ENCODE data around the gene PARP6. TPM values are rescaled to one million over a fixed set of nuclear protein-coding genes. Genes with fewer than 3 reads are reported as not detected.
A peak's percentile ranks its signal among the peaks of the same experiment; 100 is the strongest.
"Not testable (repeated sequence)": the region's sequence is repeated elsewhere in the genome, so short reads cannot be mapped to it uniquely, and the experiment has no call there.

Gene PARP6
- total RNA-seq, 1 donor from 2014 or later, result 13.0 TPM

DNA sequence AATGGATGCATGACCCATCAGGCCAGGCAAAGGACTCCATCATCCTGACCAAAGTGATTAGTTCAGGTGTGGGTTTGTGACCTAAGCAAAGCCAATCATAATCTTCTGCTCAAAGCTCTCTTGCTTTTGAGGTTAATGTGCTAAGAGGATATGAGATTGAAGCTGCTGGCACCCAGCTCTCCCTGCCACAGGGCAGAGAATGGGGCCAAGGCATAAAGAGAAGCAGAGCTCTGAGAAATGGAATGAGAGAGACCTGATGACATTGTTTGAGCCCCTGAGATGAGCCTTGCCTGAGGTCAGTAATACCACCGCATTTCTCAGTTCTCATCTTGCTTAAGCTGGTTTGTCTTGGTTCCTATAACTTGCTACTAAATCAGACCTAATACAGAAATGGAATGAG lies 6.4 kb upstream of the PARP6 start:
- Histone ChIP-seq H3K9ac (ENCODE audit: low read depth in 1 of 3, low read length in 3 of 3) (no peak overlapping the region), H3K27me3 (ENCODE audit: control insufficient read depth in 3 of 3, insufficient read depth in 3 of 3, low read length in 3 of 3) (no peaks in the 10 kb centered on the region)

DNA sequence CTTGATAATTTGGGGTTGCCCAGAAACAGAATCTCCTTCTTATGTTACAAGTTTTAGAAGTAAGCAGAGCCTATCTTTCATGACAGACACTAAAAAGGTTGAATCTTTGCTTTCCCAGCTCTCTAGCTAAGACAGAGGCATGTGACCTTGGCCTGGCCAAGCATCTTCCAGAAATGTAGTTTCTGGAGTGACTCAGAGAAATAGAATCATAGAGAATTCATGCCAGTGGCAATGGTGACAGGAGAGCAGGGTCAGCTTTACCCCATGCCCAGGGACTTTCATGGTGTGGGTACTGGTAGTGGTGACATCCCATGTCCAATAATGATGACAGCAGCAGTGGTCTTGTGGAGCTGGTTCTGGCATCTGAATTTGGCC lies 4.0 kb upstream of the PARP6 start:
- H3K9me3 ChIP-seq (ENCODE audit: control insufficient read depth in 3 of 3, low read length in 3 of 3), result no peaks in the 10 kb centered on the region
- H3K4me1 ChIP-seq (ENCODE audit: control insufficient read depth in 3 of 3, insufficient read depth in 3 of 3, low read length in 3 of 3), result peaks cover 12 to 15% (median 12%) of the 10 kb centered on the region in 3 donors
- no peak overlapping the region for H3K27ac ChIP-seq (ENCODE audit: low read depth, low read length)
- no peak overlapping the region for H3K4me3 ChIP-seq (ENCODE audit: low read length in 3 of 3)
- no peaks in the 10 kb centered on the region for H3K36me3 ChIP-seq (ENCODE audit: control insufficient read depth in 3 of 3, insufficient read depth in 3 of 3, low read length in 3 of 3)
- no peaks in the 10 kb centered on the region for H3K27me3 ChIP-seq (ENCODE audit: control insufficient read depth in 3 of 3, insufficient read depth in 3 of 3, low read length in 3 of 3)
- H3K9ac ChIP-seq (ENCODE audit: low read depth in 1 of 3, low read length in 3 of 3), result no peak overlapping the region

More for the DNA sequence above, 6.4 kb upstream of the PARP6 start:
- Histone ChIP-seq H3K4me1 (ENCODE audit: control insufficient read depth in 3 of 3, insufficient read depth in 3 of 3, low read length in 3 of 3) (no peaks in the 10 kb centered on the region), H3K36me3 (ENCODE audit: control insufficient read depth in 3 of 3, insufficient read depth in 3 of 3, low read length in 3 of 3) (no peaks in the 10 kb centered on the region), H3K9me3 (ENCODE audit: control insufficient read depth in 3 of 3, low read length in 3 of 3) (no peaks in the 10 kb centered on the region), H3K27ac (ENCODE audit: low read depth, low read length) (no peak overlapping the region), H3K4me3 (ENCODE audit: low read length in 3 of 3) (no peak overlapping the region)

DNA sequence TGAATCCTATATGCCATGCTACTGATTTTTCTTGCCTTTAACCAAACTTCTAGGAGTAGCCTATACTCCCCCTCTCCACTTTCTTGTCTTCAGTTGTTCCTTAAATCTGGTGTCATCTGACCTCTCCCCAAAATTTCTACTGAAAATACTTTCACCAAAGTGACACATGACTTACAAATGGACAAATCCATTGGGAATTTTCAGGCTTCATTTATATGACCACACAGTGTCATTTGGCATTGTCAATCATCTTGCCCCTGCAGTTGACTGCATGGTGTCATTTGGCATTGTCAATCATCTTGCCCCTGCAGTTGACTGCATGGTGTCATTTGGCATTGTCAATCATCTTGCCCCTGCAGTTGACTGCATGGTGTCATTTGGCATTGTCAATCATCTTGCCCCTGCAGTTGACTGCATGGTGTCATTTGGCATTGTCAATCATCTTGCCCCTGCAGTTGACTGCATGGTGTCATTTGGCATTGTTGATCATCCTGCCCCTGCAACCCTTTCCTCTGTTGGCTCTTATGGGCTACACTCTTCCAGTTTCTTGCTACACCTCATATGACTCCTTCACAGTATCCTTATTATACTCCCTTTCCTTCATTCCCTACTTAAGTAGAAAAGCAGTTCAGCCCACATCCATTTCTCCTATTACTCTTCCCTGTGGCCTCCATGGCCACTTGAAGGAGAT lies 3.4 kb upstream of the PARP6 start:
- not testable (repeated sequence) for H3K4me3 ChIP-seq (ENCODE audit: low read length in 3 of 3); H3K9me3 ChIP-seq (ENCODE audit: control insufficient read depth in 3 of 3, low read length in 3 of 3); H3K27me3 ChIP-seq (ENCODE audit: control insufficient read depth in 3 of 3, insufficient read depth in 3 of 3, low read length in 3 of 3); H3K9ac ChIP-seq (ENCODE audit: low read depth in 1 of 3, low read length in 3 of 3); H3K27ac ChIP-seq (ENCODE audit: low read depth, low read length); H3K36me3 ChIP-seq (ENCODE audit: control insufficient read depth in 3 of 3, insufficient read depth in 3 of 3, low read length in 3 of 3)
- H3K4me1 ChIP-seq (ENCODE audit: control insufficient read depth in 3 of 3, insufficient read depth in 3 of 3, low read length in 3 of 3), result peaks cover 17 to 20% (median 18%) of the 10 kb centered on the region in 3 donors

DNA sequence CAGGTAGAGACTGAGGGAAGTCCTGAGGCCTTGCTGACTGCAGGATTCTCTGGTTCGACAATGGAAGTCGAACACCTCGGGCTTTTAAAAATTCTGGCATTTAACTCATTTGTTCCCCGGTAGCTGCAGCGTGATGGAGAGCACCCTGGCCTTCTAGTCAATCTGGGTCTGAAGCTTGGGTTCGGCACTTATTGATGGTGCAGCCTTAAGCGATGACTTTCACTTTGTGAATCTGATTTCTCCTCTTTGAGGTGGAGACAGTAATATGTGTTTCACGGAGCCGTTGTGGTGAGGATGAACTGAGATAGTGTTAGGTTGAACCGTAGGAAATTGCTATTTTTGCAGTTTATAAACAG lies 621 bp upstream of the PARP6 start:
- H3K4me3 ChIP-seq (ENCODE audit: low read length in 3 of 3), result peak overlapping the region; percentile 69 to 82 (median 80)
- no peaks in the 10 kb centered on the region for H3K9me3 ChIP-seq (ENCODE audit: control insufficient read depth in 3 of 3, low read length in 3 of 3)
- peaks cover 7 to 17% (median 8%) of the 10 kb centered on the region in 3 donors for H3K36me3 ChIP-seq (ENCODE audit: control insufficient read depth in 3 of 3, insufficient read depth in 3 of 3, low read length in 3 of 3)
- H3K27ac ChIP-seq (ENCODE audit: low read depth, low read length), result peak overlapping the region; percentile 91
- no peaks in the 10 kb centered on the region for H3K27me3 ChIP-seq (ENCODE audit: control insufficient read depth in 3 of 3, insufficient read depth in 3 of 3, low read length in 3 of 3)
- H3K9ac ChIP-seq (ENCODE audit: low read depth in 1 of 3, low read length in 3 of 3), result peak overlapping the region; percentile 69 to 78 (median 74)
- peaks cover 21 to 25% (median 23%) of the 10 kb centered on the region in 3 donors for H3K4me1 ChIP-seq (ENCODE audit: control insufficient read depth in 3 of 3, insufficient read depth in 3 of 3, low read length in 3 of 3)

DNA sequence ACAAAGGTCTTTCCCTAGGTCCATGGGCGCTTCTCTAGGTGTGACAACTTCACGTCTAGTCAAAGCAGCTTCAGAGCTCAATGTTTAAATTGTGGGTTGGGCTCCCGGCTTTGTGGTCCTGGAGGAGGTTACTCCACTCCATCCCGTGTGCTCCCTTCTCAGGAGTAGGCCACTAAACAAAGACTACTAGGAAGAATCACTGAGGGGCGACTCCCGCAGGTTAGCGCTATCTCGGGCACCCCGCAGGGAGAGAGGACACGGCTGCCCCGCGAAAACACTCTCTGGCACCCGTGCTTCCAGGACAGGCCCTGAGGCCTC lies 500 bp downstream of the PARP6 start:
- peaks cover 14 to 27% (median 17%) of the 10 kb centered on the region in 3 donors for H3K36me3 ChIP-seq (ENCODE audit: control insufficient read depth in 3 of 3, insufficient read depth in 3 of 3, low read length in 3 of 3)
- no peaks in the 10 kb centered on the region for H3K9me3 ChIP-seq (ENCODE audit: control insufficient read depth in 3 of 3, low read length in 3 of 3)
- peak overlapping the region; percentile 93 to 97 (median 93) for H3K9ac ChIP-seq (ENCODE audit: low read depth in 1 of 3, low read length in 3 of 3)
- peaks cover 21 to 25% (median 23%) of the 10 kb centered on the region in 3 donors for H3K4me1 ChIP-seq (ENCODE audit: control insufficient read depth in 3 of 3, insufficient read depth in 3 of 3, low read length in 3 of 3)
- peak overlapping the region; percentile 82 to 92 (median 87) for H3K4me3 ChIP-seq (ENCODE audit: low read length in 3 of 3)
- no peaks in the 10 kb centered on the region for H3K27me3 ChIP-seq (ENCODE audit: control insufficient read depth in 3 of 3, insufficient read depth in 3 of 3, low read length in 3 of 3)
- peak overlapping the region; percentile 91 for H3K27ac ChIP-seq (ENCODE audit: low read depth, low read length)

DNA sequence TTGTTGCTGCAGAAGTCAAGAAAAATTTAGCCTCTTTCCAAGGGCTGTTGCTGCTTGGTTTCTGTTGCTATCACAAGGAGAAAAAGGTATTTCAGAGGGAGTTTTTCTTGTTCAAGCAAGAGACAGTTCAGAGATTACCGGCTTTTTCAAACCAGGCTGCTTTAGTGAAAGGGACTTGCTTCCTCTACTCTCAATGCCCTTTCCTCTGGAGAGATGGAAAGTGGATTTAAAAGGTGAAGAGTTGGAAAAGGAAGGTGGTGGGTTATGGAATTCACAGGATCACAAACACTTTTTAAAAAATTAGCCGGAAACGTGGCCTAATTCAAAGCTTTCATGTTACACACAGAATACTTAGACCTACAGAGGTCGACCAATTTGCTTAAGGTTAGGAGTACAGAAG lies 1.1 kb downstream of the PARP6 start:
- H3K9me3 ChIP-seq (ENCODE audit: control insufficient read depth in 3 of 3, low read length in 3 of 3), result no peaks in the 10 kb centered on the region
- H3K27ac ChIP-seq (ENCODE audit: low read depth, low read length), result peak overlapping the region; percentile 91
- H3K9ac ChIP-seq (ENCODE audit: low read depth in 1 of 3, low read length in 3 of 3), result peak overlapping the region; percentile 93 to 97 (median 93)
- H3K4me1 ChIP-seq (ENCODE audit: control insufficient read depth in 3 of 3, insufficient read depth in 3 of 3, low read length in 3 of 3), result peaks cover 21 to 25% (median 23%) of the 10 kb centered on the region in 3 donors
- peak overlapping the region in 2 of 3 donors; percentile 82 to 92 for H3K4me3 ChIP-seq (ENCODE audit: low read length in 3 of 3)
- peaks cover 20 to 33% (median 23%) of the 10 kb centered on the region in 3 donors for H3K36me3 ChIP-seq (ENCODE audit: control insufficient read depth in 3 of 3, insufficient read depth in 3 of 3, low read length in 3 of 3)
- H3K27me3 ChIP-seq (ENCODE audit: control insufficient read depth in 3 of 3, insufficient read depth in 3 of 3, low read length in 3 of 3), result no peaks in the 10 kb centered on the region

DNA sequence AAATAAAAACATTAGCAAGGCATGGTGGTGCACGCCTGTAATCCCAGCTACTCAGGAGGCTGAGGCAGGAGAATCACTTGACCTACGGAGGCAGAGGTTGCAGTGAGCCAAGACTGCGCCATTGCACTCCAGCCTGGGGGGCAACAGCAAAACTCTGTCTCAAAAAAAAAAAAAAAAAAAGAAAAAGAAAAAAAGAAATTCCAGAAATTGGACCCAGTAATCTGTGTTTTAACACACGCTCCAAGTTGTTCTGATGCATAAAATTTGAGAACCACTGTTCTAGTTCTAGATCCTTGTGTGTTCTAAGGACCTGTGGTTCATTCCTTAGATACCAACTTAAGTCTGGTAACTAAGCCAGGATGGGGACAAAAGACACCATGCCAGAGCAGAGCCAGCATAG lies 2.6 kb downstream of the PARP6 start:
- Histone ChIP-seq H3K4me3 (ENCODE audit: low read length in 3 of 3) (no peak overlapping the region), H3K4me1 (ENCODE audit: control insufficient read depth in 3 of 3, insufficient read depth in 3 of 3, low read length in 3 of 3) (peaks cover 21 to 25% (median 23%) of the 10 kb centered on the region in 3 donors), H3K27me3 (ENCODE audit: control insufficient read depth in 3 of 3, insufficient read depth in 3 of 3, low read length in 3 of 3) (no peaks in the 10 kb centered on the region), H3K36me3 (ENCODE audit: control insufficient read depth in 3 of 3, insufficient read depth in 3 of 3, low read length in 3 of 3) (peaks cover 35 to 48% (median 38%) of the 10 kb centered on the region in 3 donors), H3K9ac (ENCODE audit: low read depth in 1 of 3, low read length in 3 of 3) (no peak overlapping the region), H3K9me3 (ENCODE audit: control insufficient read depth in 3 of 3, low read length in 3 of 3) (no peaks in the 10 kb centered on the region), H3K27ac (ENCODE audit: low read depth, low read length) (no peak overlapping the region)

DNA sequence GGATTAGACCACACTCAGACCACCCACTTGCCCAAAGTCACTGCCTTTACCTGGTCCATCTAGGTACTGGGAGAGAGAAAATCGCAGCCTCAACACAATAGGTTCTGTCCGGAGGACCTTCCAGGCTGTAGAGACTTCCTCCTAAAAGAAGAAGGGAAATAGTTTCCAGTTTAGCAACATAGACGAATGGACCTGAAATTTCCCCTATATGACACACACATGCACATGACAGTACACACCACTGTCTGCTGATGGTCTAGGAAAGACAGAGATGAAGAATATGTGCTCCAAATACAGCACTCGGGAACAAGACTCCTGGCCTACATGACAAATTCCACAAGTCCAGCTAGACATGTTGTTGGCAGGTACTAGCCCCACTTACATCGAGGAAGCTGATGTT lies 7.3 kb downstream of the PARP6 start:
- Histone ChIP-seq H3K4me1 (ENCODE audit: control insufficient read depth in 3 of 3, insufficient read depth in 3 of 3, low read length in 3 of 3) (no peaks in the 10 kb centered on the region), H3K4me3 (ENCODE audit: low read length in 3 of 3) (no peak overlapping the region), H3K9me3 (ENCODE audit: control insufficient read depth in 3 of 3, low read length in 3 of 3) (no peaks in the 10 kb centered on the region), H3K36me3 (ENCODE audit: control insufficient read depth in 3 of 3, insufficient read depth in 3 of 3, low read length in 3 of 3) (peaks cover 69 to 88% (median 83%) of the 10 kb centered on the region in 3 donors), H3K27ac (ENCODE audit: low read depth, low read length) (no peak overlapping the region), H3K27me3 (ENCODE audit: control insufficient read depth in 3 of 3, insufficient read depth in 3 of 3, low read length in 3 of 3) (no peaks in the 10 kb centered on the region), H3K9ac (ENCODE audit: low read depth in 1 of 3, low read length in 3 of 3) (no peak overlapping the region)

DNA sequence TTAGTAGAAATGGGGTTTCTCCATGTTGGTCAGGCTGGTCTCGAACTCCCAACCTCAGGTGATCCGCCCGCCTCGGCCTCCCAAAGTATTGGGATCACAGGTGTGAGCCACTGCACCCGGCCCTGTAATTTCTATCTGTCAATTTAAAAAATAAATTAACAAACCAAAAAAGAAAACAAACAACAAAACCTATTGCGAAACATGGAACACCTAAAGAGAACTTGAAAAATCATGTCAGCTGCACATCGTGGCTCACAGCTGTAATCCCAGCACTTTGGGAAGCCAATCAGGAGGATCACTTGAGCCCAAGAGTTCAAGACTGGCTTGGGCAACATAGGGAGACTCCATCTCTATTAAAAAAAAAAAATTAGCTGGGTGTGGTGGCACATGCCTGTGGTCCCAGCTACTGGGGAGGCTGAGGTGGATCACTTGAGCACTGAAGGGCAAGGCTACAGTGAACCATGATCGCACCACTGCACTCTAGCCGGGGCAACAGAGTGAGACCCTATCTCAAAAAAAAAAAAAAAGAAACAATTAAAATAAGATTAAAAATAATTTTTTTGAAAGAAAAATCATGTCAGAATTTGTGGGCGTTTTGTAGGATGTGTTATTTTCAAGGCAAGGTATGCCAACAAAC lies 19.6 kb downstream of the PARP6 start:
- no peak overlapping the region for H3K27ac ChIP-seq (ENCODE audit: low read depth, low read length)
- H3K4me3 ChIP-seq (ENCODE audit: low read length in 3 of 3), result no peak overlapping the region
- no peaks in the 10 kb centered on the region for H3K9me3 ChIP-seq (ENCODE audit: control insufficient read depth in 3 of 3, low read length in 3 of 3)
- peaks cover 46 to 78% (median 77%) of the 10 kb centered on the region in 3 donors for H3K36me3 ChIP-seq (ENCODE audit: control insufficient read depth in 3 of 3, insufficient read depth in 3 of 3, low read length in 3 of 3)
- no peaks in the 10 kb centered on the region for H3K27me3 ChIP-seq (ENCODE audit: control insufficient read depth in 3 of 3, insufficient read depth in 3 of 3, low read length in 3 of 3)
- no peak overlapping the region for H3K9ac ChIP-seq (ENCODE audit: low read depth in 1 of 3, low read length in 3 of 3)
- no peaks in the 10 kb centered on the region for H3K4me1 ChIP-seq (ENCODE audit: control insufficient read depth in 3 of 3, insufficient read depth in 3 of 3, low read length in 3 of 3)

DNA sequence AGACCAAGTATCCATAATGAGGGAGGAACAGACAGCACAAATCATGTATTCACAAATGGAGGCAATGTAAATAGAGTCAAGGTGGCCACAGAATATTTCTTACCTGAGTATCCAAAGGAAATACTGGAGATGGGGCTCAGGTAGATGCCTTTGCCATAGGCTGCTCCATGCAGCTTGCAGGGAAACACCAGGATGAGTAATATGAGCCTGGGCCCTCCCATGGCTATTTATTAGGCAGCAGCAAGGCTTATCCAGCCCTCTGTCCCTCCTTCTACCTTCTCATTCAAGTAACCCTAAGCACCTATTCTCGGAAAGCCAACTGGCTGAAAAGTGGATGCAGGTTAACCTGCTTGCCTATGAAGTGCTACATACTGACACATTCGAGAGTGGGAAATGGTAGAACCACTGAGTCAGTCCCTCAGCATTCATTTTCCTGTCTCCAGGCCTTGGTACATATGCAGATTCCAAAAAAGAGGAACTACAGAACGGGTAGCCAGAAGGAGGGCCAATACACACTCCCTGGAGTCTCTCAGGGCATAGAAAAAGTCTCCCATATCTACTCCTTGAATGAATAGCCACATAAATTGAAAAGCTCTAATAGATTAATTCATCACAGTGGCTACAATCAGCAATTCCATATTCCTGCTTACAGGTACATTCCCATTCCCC lies 23.1 kb downstream of the PARP6 start:
- H3K27me3 ChIP-seq (ENCODE audit: control insufficient read depth in 3 of 3, insufficient read depth in 3 of 3, low read length in 3 of 3), result no peaks in the 10 kb centered on the region
- H3K36me3 ChIP-seq (ENCODE audit: control insufficient read depth in 3 of 3, insufficient read depth in 3 of 3, low read length in 3 of 3), result peaks cover 34 to 59% (median 56%) of the 10 kb centered on the region in 3 donors
- no peak overlapping the region for H3K27ac ChIP-seq (ENCODE audit: low read depth, low read length)
- H3K4me1 ChIP-seq (ENCODE audit: control insufficient read depth in 3 of 3, insufficient read depth in 3 of 3, low read length in 3 of 3), result no peaks in the 10 kb centered on the region
- H3K9ac ChIP-seq (ENCODE audit: low read depth in 1 of 3, low read length in 3 of 3), result no peak overlapping the region
- H3K9me3 ChIP-seq (ENCODE audit: control insufficient read depth in 3 of 3, low read length in 3 of 3), result no peaks in the 10 kb centered on the region
- no peak overlapping the region for H3K4me3 ChIP-seq (ENCODE audit: low read length in 3 of 3)

Data from skeletal muscle tissue (tissue), 4 donors.